ENCODE results near the gene HNF1A. TPM values are rescaled to one million over a fixed set of nuclear protein-coding genes. Genes with fewer than 3 reads are reported as not detected.

Gene HNF1A
- polyA plus RNA-seq, 1 donor from 2014 or later = not detected

- H3K36me3 ChIP-seq (ENCODE audit: insufficient read depth, low read length) = no peaks in the 10 kb centered on the region
- no peak overlapping the region for H3K9ac ChIP-seq (ENCODE audit: low read length)
- no peak overlapping the region for H3K4me2 ChIP-seq (ENCODE audit: low read length)
- H4K20me1 ChIP-seq (ENCODE audit: insufficient read depth) = no peaks in the 10 kb centered on the region
- no peak overlapping the region for H3K27ac ChIP-seq (ENCODE audit: low read length)
- no peak for TF ChIP-seq MXI1 (conservative IDR thresholded peaks at IDR 0.05; ENCODE audit: poor library complexity, severe bottlenecking)
- no peaks in the 10 kb centered on the region for H3K9me2 ChIP-seq (ENCODE audit: insufficient read depth, low read length)
- no peaks in the 10 kb centered on the region for H3K9me3 ChIP-seq (ENCODE audit: low read length)
- no peaks in the 10 kb centered on the region for H3K79me2 ChIP-seq (replicated peaks; ENCODE audit: insufficient read depth, low read length)
- H3K27me3 ChIP-seq (ENCODE audit: insufficient read depth, low read depth, low read length) = no peaks in the 10 kb centered on the region
- H2AFZ ChIP-seq (ENCODE audit: low read depth, low read length) = no peak overlapping the region
- H3F3A ChIP-seq (ENCODE audit: insufficient read depth, low read length, poor library complexity, severe bottlenecking) = no peaks in the 10 kb centered on the region
- H3K4me3 ChIP-seq (ENCODE audit: low read length) = no peak overlapping the region
These were observed 47.3 kb downstream of the HNF1A start for GRCh38 chr12:121025442-121026226.

GRCh38 chr12:121026274-121027045 lies 48.1 kb downstream of the HNF1A start:
- Histone ChIP-seq H3K9ac (ENCODE audit: low read length) (no peak overlapping the region), H3K9me3 (ENCODE audit: low read length) (no peaks in the 10 kb centered on the region), H3K9me2 (ENCODE audit: insufficient read depth, low read length) (no peaks in the 10 kb centered on the region), H2AFZ (ENCODE audit: low read depth, low read length) (no peak overlapping the region), H3K4me2 (ENCODE audit: low read length) (no peak overlapping the region), H3F3A (ENCODE audit: insufficient read depth, low read length, poor library complexity, severe bottlenecking) (no peaks in the 10 kb centered on the region), H3K4me3 (ENCODE audit: low read length) (no peak overlapping the region), H3K27me3 (ENCODE audit: insufficient read depth, low read depth, low read length) (no peaks in the 10 kb centered on the region), H4K20me1 (ENCODE audit: insufficient read depth) (no peaks in the 10 kb centered on the region), H3K27ac (ENCODE audit: low read length) (no peak overlapping the region), H3K79me2 (replicated peaks; ENCODE audit: insufficient read depth, low read length) (no peaks in the 10 kb centered on the region), H3K36me3 (ENCODE audit: insufficient read depth, low read length) (no peaks in the 10 kb centered on the region)
- TF ChIP-seq EZH2 (IDR thresholded peaks at IDR 0.05; ENCODE audit: borderline replicate concordance, insufficient read depth, low read length, poor library complexity, severe bottlenecking) = no peak
- no peak for TF ChIP-seq EP300 (conservative IDR thresholded peaks at IDR 0.05; ENCODE audit: poor library complexity, severe bottlenecking)
- TF ChIP-seq RAD21 (conservative IDR thresholded peaks at IDR 0.05) = no peak
- no peak for TF ChIP-seq SMC3 (conservative IDR thresholded peaks at IDR 0.05; ENCODE audit: poor library complexity)
- TF ChIP-seq REST (IDR thresholded peaks at IDR 0.05; ENCODE audit: borderline replicate concordance) = no peak
- TF ChIP-seq POLR2AphosphoS5 (IDR thresholded peaks at IDR 0.05) = no peak
- no peak for TF ChIP-seq CTCF (IDR thresholded peaks at IDR 0.05; ENCODE audit: poor library complexity, severe bottlenecking)
- TF ChIP-seq MXI1 (conservative IDR thresholded peaks at IDR 0.05; ENCODE audit: poor library complexity, severe bottlenecking) = no peak
- TF ChIP-seq TAF1 (IDR thresholded peaks at IDR 0.05; ENCODE audit: low read depth) = no peak
